ENCODE data around the gene ARIH2. TPM values are rescaled to one million over a fixed set of nuclear protein-coding genes. Genes with fewer than 3 reads are reported as not detected.
"Not testable (repeated sequence)": the region's sequence is repeated elsewhere in the genome, so short reads cannot be mapped to it uniquely, and the experiment has no call there.

The ARIH2 gene
- total and polyA plus RNA-seq, 2 of the 8 experiments (the other 6 are each of a cell fraction or from before 2014, with no cell fraction given), result 72.9 to 136 TPM

- H3K4me1 ChIP-seq (replicated peaks in 1 of 4; ENCODE audit: control insufficient read depth in 3 of 4, insufficient read depth in 4 of 4, low read length in 3 of 4); DNase-seq (ENCODE audit: low read depth in 1 of 2, low spot score in 2 of 2); H3K4ac ChIP-seq (replicated peaks; ENCODE audit: insufficient read length, low read depth, low read length); H4K91ac ChIP-seq (replicated peaks; ENCODE audit: insufficient read length, low read length); H3K79me2 ChIP-seq (ENCODE audit: control insufficient read depth in 1 of 2, insufficient read depth in 2 of 2, low read length in 2 of 2); H4K20me1 ChIP-seq (replicated peaks in 1 of 2; ENCODE audit: control insufficient read depth in 1 of 2, insufficient read depth in 2 of 2, low read length in 2 of 2); H2BK20ac ChIP-seq (ENCODE audit: low read length); H3K27ac ChIP-seq (ENCODE audit: low read depth, low read length); H3K18ac ChIP-seq (ENCODE audit: extremely low read depth, low read length); H2AK5ac ChIP-seq (ENCODE audit: low read depth, low read length); H3K9ac ChIP-seq (replicated peaks in 1 of 4; ENCODE audit: extremely low read depth in 1 of 4, low read depth in 3 of 4, low read length in 3 of 4); H2BK15ac ChIP-seq (ENCODE audit: low read length); H3K14ac ChIP-seq (ENCODE audit: insufficient read length); H3K56ac ChIP-seq (replicated peaks; ENCODE audit: insufficient read length, low read depth, low read length); H2AFZ ChIP-seq (ENCODE audit: low read length); CTCF ChIA-PET (ENCODE audit: partially characterized antibody); H3K23ac ChIP-seq (ENCODE audit: insufficient read length); H4K5ac ChIP-seq (ENCODE audit: insufficient read length, low read depth, low read length); H3K9me3 ChIP-seq (ENCODE audit: insufficient read depth in 2 of 2, low read depth in 1 of 2, low read length in 1 of 2); H3K27me3 ChIP-seq (replicated peaks in 1 of 4; ENCODE audit: control insufficient read depth in 3 of 4, extremely low read depth in 1 of 4, insufficient read depth in 3 of 4, low read length in 3 of 4); H3K79me1 ChIP-seq (ENCODE audit: low read depth, low read length); H3K4me2 ChIP-seq (ENCODE audit: insufficient read depth in 1 of 2, low read depth in 2 of 2, low read length in 2 of 2); H3K36me3 ChIP-seq (ENCODE audit: control insufficient read depth in 2 of 4, insufficient read depth in 4 of 4, low read length in 3 of 4); H4K8ac ChIP-seq (ENCODE audit: extremely low read depth, insufficient read depth, low read length); H3K23me2 ChIP-seq (ENCODE audit: low read depth, low read length); H3K4me3 ChIP-seq (ENCODE audit: extremely low read depth in 1 of 4, insufficient read depth in 2 of 4, low read depth in 3 of 4, low read length in 4 of 4); H2BK5ac ChIP-seq (ENCODE audit: low read depth, low read length); H2BK12ac ChIP-seq (ENCODE audit: low read depth, low read length); FAIRE-seq; H2BK120ac ChIP-seq (replicated peaks; ENCODE audit: low read depth, low read length): not testable (repeated sequence)
- POLR2A ChIA-PET (ENCODE audit: partially characterized antibody), result interaction anchor here (1.2 to 1.3 kb wide), 2 partner anchors 9 to 12 kb away, joined by 3 to 7 read pairs; partner anchors contain the start of gene ARIH2
- WGBS, 2 experiments (ENCODE audit: extremely low coverage in 1 of 2, insufficient coverage in 1 of 2, insufficient read length in 1 of 2, insufficient replicate concordance in 2 of 2, low coverage in 1 of 2, low lambda C conversion rate in 2 of 2, missing lambda C conversion rate in 1 of 2), result 96% methylated on average over 13 of the region's 13 CpGs; no CpG with 5 or more reads in 1 of the 2 experiments
Measured at GRCh38 chr3:48907026-48907425, 11.6 kb upstream of the ARIH2 start.

All from H1 (cell line).